ENCODE data around the gene INO80.

The INO80 gene

DNA sequence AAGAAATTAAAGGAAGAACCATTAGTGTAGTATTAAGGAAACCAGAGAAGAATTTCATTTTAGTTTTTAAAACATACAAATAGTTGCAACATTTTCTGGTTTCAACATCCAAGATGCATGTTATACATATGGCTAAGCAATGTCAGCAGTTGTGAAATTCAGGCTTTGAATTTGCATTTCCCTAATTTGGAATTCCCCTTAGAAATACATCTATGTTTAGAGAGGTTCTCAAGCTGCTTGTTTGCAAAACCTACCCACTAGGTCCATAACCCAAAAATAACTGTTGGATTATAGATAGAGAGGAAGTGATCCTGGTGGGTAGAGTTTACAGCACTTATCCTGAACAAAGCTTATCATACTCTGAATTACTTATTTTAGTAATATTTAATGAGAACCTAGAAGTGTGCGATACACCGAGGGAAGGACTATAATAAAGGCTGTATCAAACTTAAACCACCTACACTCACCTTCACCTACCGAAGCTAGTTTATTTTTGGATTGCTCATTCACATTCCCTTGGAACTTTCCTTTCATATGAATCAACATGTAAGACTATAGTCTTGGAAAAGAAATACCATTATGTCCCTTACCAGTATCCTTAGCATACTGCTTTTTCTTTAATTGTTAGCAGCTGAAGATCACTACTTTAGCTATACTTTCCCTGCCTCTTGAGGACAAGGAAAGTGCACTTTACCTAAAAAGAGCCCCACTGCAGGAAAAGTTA lies 102.2 kb downstream of the INO80 start:
- TF ChIP-seq, protein P1, sequence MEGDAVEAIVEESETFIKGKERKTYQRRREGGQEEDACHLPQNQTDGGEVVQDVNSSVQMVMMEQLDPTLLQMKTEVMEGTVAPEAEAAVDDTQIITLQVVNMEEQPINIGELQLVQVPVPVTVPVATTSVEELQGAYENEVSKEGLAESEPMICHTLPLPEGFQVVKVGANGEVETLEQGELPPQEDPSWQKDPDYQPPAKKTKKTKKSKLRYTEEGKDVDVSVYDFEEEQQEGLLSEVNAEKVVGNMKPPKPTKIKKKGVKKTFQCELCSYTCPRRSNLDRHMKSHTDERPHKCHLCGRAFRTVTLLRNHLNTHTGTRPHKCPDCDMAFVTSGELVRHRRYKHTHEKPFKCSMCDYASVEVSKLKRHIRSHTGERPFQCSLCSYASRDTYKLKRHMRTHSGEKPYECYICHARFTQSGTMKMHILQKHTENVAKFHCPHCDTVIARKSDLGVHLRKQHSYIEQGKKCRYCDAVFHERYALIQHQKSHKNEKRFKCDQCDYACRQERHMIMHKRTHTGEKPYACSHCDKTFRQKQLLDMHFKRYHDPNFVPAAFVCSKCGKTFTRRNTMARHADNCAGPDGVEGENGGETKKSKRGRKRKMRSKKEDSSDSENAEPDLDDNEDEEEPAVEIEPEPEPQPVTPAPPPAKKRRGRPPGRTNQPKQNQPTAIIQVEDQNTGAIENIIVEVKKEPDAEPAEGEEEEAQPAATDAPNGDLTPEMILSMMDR (IDR thresholded peaks at IDR 0.05; ENCODE audit: low read depth, low read length): no peak
- H3K4me3 ChIP-seq (ENCODE audit: low read depth, low read length): no peak overlapping the region

DNA sequence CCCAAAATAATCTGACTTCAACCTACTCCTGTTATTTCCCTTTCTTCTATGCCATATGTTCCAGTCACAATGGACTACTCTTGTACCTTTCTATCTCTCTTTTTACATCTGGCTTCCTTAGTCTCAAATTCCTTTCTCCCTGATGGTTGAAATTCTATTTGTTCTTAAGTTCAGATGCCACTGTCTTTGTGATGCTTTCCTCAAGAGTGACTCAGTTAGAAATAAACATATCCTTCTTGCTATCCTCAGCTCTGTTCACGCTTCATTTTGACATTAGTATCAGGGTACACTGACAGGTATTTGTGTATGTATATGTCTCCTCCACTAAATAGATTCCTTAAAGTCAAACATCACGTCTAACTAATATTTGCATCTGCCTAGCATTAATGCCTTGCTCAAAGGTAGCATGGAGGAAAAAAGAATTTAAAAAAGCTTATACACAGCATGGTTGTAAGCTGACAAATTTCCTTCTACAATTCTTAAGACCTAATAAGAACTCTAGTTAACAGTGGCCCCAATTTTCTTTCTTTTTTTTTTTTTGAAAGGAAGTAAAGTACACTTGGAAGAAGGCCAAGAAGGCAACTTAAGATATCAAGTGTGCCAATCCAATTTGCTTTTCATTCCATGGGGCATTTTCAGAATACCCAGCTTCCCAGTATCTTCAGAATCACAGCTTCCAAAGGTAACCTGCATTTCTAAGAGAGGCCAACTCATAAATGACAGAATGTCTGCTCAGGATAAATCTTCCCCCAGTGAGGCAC lies 104.8 kb downstream of the INO80 start:
- H3K4me3 ChIP-seq (ENCODE audit: low read depth, low read length): no peak overlapping the region
- TF ChIP-seq, protein P1 (IDR thresholded peaks at IDR 0.05; ENCODE audit: low read depth, low read length): no peak

DNA sequence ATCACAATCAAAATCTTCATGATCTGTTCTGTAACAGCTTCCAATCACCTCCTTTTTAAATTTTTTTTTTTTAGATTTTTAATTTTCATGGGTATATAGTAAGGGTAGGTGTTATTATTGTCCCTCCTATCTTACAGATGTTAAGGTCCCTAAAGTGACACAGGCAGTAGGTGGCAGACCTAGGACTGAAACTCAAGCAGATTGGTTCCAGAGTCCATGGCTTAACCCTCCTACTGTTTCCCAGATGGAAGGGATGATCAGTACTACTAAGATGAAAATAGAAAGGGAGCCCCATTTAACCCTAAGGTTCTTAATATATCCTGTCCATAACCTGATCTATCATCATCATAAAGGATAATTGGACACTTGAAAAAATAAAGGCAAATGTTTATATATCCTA lies 105.7 kb downstream of the INO80 start:
- TF ChIP-seq, protein P1 (IDR thresholded peaks at IDR 0.05; ENCODE audit: low read depth, low read length): no peak
- H3K4me3 ChIP-seq (ENCODE audit: low read depth, low read length): no peak overlapping the region

DNA sequence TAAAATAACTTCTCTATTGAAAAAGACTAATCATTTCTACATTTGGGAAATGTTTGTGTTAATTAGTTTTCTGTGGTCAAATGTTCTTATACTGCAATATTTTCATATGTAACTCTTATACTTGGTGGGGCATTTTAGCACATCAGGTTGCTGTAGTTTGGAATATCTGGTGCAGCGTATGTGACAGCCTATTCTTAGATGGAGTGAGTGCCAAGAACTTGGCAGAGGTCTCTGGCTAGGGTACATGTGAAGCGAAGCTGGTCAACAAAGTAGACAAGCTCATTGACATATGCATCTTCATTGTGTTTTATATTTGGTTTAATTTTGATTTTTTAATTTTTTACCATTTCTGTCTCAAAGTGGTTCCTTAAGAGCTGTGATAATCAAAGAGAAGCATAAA lies 109.6 kb downstream of the INO80 start:
- TF ChIP-seq, protein P1 (IDR thresholded peaks at IDR 0.05; ENCODE audit: low read depth, low read length): no peak

DNA sequence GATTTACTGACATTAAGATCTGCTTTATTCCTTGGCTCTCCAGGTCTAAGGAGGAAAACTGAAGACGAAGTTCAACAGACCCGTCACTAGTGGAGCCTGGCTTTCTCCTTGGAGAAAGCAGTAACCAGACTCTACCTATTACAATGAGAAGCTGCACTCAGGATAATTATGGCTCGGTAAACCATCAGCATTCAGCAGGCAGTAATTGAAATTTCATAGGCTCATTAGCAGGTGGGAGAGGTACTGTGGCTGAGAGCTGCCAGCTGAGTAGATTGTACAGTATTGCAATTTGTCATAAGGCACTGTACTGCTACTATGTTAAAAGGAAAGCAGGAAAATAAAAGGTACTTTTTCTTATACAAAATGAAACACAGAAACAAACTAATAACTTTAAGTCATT lies 111.6 kb downstream of the INO80 start:
- no peak overlapping the region for H3K4me3 ChIP-seq (ENCODE audit: low read depth, low read length)
- TF ChIP-seq, protein P1 (IDR thresholded peaks at IDR 0.05; ENCODE audit: low read depth, low read length): no peak

More for the DNA sequence above, 109.6 kb downstream of the INO80 start:
- H3K4me3 ChIP-seq (ENCODE audit: low read depth, low read length): no peak overlapping the region

DNA sequence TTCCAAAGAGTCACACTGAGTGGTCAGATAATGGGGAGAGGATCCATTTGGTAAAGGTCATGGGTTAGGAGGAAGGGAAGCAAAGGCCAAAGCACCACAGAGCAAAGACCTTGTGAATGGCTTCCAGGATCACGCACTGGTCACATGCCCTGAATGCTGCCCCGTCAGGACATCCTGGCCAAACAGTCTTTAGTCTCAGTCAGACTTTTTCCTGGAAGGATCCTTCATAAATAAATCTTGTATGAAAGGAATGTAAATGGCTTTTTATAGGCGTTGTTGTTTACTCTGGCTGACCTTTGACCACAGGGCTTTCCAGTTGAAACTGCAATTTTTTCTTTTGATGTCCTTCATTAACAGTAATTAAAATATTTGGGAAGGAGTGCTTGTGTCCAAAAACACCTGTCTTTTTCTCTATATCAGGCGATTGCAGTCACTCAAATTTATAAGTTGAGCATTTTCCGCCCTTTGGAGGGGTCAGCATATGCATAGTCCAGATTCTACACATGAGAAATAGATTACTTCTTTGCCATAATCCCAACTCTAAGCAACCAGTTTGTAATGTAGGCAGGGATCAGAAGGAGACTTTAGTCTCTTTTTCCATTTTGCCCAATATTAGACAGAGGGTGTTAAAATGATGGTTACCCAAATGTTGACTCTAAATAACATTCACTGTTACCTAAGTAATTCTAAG lies 114.4 kb downstream of the INO80 start:
- TF ChIP-seq, protein P1 (IDR thresholded peaks at IDR 0.05; ENCODE audit: low read depth, low read length): no peak
- H3K4me3 ChIP-seq (ENCODE audit: low read depth, low read length): no peak overlapping the region

Measured in WI38 (cell line).